ENCODE data around the gene CPD.

DNA sequence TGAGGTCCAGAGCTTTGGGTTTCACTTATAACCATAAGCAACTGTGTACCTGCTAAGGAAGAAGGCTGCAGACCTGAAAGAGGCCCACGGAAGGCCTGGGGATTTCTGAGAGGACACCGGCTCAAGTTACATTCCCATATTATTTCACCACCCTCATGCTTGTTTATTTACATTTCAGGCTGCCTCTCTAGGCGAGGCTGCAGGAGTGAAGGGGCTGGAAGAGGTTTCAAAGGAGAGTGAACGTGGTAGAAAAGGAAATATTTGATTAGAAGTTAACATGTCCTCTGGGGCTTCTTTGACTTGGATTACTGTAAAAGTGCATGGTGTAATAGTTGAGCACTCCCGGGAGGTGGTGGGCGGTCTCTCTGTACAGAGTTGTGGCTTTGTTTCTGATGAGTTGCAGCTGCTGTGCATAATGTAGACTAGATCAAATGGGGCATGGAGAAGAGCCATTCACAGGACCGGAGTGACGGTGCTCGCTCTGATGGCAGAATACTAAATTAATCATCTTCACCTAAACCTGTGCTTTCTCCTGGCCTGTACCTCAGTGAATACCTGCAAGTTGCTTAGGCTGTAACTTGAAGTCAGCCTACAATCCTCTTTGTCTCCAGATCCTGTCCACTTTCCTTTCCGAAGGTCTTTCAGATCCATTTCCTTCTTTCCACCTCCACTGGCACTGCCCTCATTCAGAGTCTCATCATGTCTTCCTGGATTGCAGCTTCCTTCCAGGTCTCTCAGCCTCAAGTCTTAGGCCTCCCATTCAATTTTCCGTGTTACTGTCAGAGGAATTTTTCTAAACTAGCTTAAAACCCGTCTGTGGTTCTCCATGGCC lies 1.9 kb upstream of the CPD start:
- TF ChIP-seq, protein P1, sequence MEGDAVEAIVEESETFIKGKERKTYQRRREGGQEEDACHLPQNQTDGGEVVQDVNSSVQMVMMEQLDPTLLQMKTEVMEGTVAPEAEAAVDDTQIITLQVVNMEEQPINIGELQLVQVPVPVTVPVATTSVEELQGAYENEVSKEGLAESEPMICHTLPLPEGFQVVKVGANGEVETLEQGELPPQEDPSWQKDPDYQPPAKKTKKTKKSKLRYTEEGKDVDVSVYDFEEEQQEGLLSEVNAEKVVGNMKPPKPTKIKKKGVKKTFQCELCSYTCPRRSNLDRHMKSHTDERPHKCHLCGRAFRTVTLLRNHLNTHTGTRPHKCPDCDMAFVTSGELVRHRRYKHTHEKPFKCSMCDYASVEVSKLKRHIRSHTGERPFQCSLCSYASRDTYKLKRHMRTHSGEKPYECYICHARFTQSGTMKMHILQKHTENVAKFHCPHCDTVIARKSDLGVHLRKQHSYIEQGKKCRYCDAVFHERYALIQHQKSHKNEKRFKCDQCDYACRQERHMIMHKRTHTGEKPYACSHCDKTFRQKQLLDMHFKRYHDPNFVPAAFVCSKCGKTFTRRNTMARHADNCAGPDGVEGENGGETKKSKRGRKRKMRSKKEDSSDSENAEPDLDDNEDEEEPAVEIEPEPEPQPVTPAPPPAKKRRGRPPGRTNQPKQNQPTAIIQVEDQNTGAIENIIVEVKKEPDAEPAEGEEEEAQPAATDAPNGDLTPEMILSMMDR (IDR thresholded peaks at IDR 0.05), result no peak
- TF ChIP-seq EP300 (IDR thresholded peaks at IDR 0.05), result peak in 1 of 2 donors; percentile 5
- TF ChIP-seq POLR2A (IDR thresholded peaks at IDR 0.05), result no peak

All from tibial nerve (tissue), 4 donors.